Left colon (tissue), 2 donors: ENCODE measurements around the gene CRIP3. TPM values are rescaled to one million over a fixed set of nuclear protein-coding genes. Genes with fewer than 3 reads are reported as not detected.
A peak's percentile ranks its signal among the peaks of the same experiment; 100 is the strongest.
"Not testable (repeated sequence)": the region's sequence is repeated elsewhere in the genome, so short reads cannot be mapped to it uniquely, and the experiment has no call there.

Experiments
- ATAC-seq: fragments of 200-7000 bp; cut with Tn5 transposase; one replicate; pipeline ENCODE4 v1.9.1; 2020; ENCODE audit warnings: mild to moderate bottlenecking, moderate library complexity
- DNase-seq, 2 donors: peaks; one replicate each; pipeline ENCODE4 v3.0.0-alpha.2; 2020
- intact Hi-C, 2 donors: fragments of 100-400 bp; cut with DNase I in 1 of 2; cut with micrococcal nuclease in 1 of 2; formaldehyde crosslinking; loops; one replicate each; pipeline versions ENCODE4 v1.11.2 to v1.14.0; 2022; cut with DNase I, micrococcal nuclease
- long read RNA-seq: library from polyadenylated mRNA; unstranded; transcript quantifications from one replicate; pipeline ENCODE4 v2.0.0, GENCODE V29; 2021
- total RNA-seq, 2 donors: library from RNA; stranded (reverse); fragmentation: NEBNext Ultra II Directional; extraction: Animal tissue kit (Norgen Biotek cat#: 25700); gene quantifications; one replicate each; pipeline ENCODE4 v1.2.1, GENCODE V29; 2021
- donor health status: DM: no; HTN: no; CAD: no.
- donor health status: DM: yes; HTN: yes; CAD: no.

The CRIP3 gene
- 1 to 10 TPM; 1.4 TPM for total RNA-seq
- long read RNA-seq = 0 reads

GRCh38 chr6:43308101-43308989, at the start of gene CRIP3:
CRIP3 (minus strand) TSS chr6:43308826; CDS start chr6:43308792, 34 bp downstream.
- ATAC-seq = peak; percentile 64
- intact Hi-C loops = no loop called here
- DNase-seq = peak in 1 of 2 donors; percentile 46

GRCh38 chr6:43355862-43356590, 47.4 kb upstream of the CRIP3 start:
- ATAC-seq (peak; percentile 92), DNase-seq (no peak)
- intact Hi-C loops = no loop called here

- intact Hi-C loops, DNase-seq, ATAC-seq: not testable (repeated sequence)
These were observed 43.3 kb upstream of the CRIP3 start for GRCh38 chr6:43351951-43352350.

GRCh38 chr6:43347444-43347843, 38.8 kb upstream of the CRIP3 start:
- DNase-seq = no peak
- no peak for ATAC-seq
- intact Hi-C loops = no loop called here

GRCh38 chr6:43347021-43347420, 38.4 kb upstream of the CRIP3 start:
- ATAC-seq = no peak
- intact Hi-C loops = no loop called here
- no peak for DNase-seq

- intact Hi-C loops, DNase-seq, ATAC-seq: not testable (repeated sequence)
These were observed 37.6 kb upstream of the CRIP3 start for GRCh38 chr6:43346243-43346642.

GRCh38 chr6:43339168-43339567, 30.5 kb upstream of the CRIP3 start:
- no peak for ATAC-seq
- no peak for DNase-seq
- intact Hi-C loops = loop anchor here in 1 of 2 donors (10.0 kb wide), 1 partner anchor 74 kb away; no protein-coding TSS in a partner anchor

GRCh38 chr6:43338243-43338642, 29.6 kb upstream of the CRIP3 start:
- DNase-seq = no peak
- intact Hi-C loops = loop anchor here in 1 of 2 donors (10.0 kb wide), 1 partner anchor 73 kb away; no protein-coding TSS in a partner anchor
- ATAC-seq = peak; percentile 27

GRCh38 chr6:43336382-43336781, 27.8 kb upstream of the CRIP3 start:
- ATAC-seq = no peak
- no peak for DNase-seq
- intact Hi-C loops = loop anchor here in 1 of 2 donors (10.0 kb wide), 1 partner anchor 72 kb away; no protein-coding TSS in a partner anchor

GRCh38 chr6:43335469-43335868, 26.8 kb upstream of the CRIP3 start:
- DNase-seq = no peak
- ATAC-seq = peak; percentile 81
- intact Hi-C loops = loop anchor here (2.0 to 10.0 kb wide), 2 partner anchors 71 to 73 kb away; no protein-coding TSS in a partner anchor

GRCh38 chr6:43334466-43335095, 26.0 kb upstream of the CRIP3 start:
- intact Hi-C loops = loop anchor here (2.0 to 10.0 kb wide), 2 partner anchors 70 to 72 kb away; no protein-coding TSS in a partner anchor
- peak; percentile 81 for ATAC-seq
- DNase-seq = no peak

- DNase-seq = no peak
- intact Hi-C loops = loop anchor here in 1 of 2 donors (10.0 kb wide), 1 partner anchor 67 kb away; no protein-coding TSS in a partner anchor
- no peak for ATAC-seq
These were observed 23.3 kb upstream of the CRIP3 start for GRCh38 chr6:43331891-43332290.

GRCh38 chr6:43331470-43331869, 22.8 kb upstream of the CRIP3 start:
- intact Hi-C loops = loop anchor here in 1 of 2 donors (10.0 kb wide), 1 partner anchor 67 kb away; no protein-coding TSS in a partner anchor
- ATAC-seq (no peak), DNase-seq (no peak)

- ATAC-seq = no peak
- intact Hi-C loops = no loop called here
- DNase-seq = no peak
These were observed 19.9 kb upstream of the CRIP3 start for GRCh38 chr6:43328528-43328927.

- ATAC-seq = no peak
- intact Hi-C loops = no loop called here
- no peak for DNase-seq
These were observed 17.2 kb upstream of the CRIP3 start for GRCh38 chr6:43325876-43326275.

- intact Hi-C loops = no loop called here
- ATAC-seq = no peak
- DNase-seq = no peak
These were observed 9.4 kb upstream of the CRIP3 start for GRCh38 chr6:43318011-43318410.

GRCh38 chr6:43313813-43314212, 5.2 kb upstream of the CRIP3 start:
- DNase-seq = no peak
- ATAC-seq = no peak

GRCh38 chr6:43311666-43312065, 3.0 kb upstream of the CRIP3 start:
- intact Hi-C loops = no loop called here
- DNase-seq (no peak), ATAC-seq (no peak)

More at GRCh38 chr6:43313813-43314212, 5.2 kb upstream of the CRIP3 start:
- intact Hi-C loops = no loop called here

GRCh38 chr6:43310624-43311023, 2.0 kb upstream of the CRIP3 start:
- intact Hi-C loops = no loop called here

More at GRCh38 chr6:43310624-43311023, 2.0 kb upstream of the CRIP3 start:
- no peak for ATAC-seq
- no peak for DNase-seq
